Measurements from ENCODE around the gene EIF4EBP2. TPM values are rescaled to one million over a fixed set of nuclear protein-coding genes. Genes with fewer than 3 reads are reported as not detected.
A peak's percentile ranks its signal among the peaks of the same experiment; 100 is the strongest.

EIF4EBP2 gene
- total and polyA plus RNA-seq, 2 experiments from 2014 or later, result 18.2 to 34.8 TPM

- no peaks in the 10 kb centered on the region for H3K79me2 ChIP-seq (ENCODE audit: insufficient read depth)
- in situ Hi-C loops (cut with MboI), result no loop called here
- H3K4me1 ChIP-seq (ENCODE audit: insufficient read depth), result peaks cover 23% of the 10 kb centered on the region
- no peak overlapping the region for H3K9ac ChIP-seq
- no peaks in the 10 kb centered on the region for H3K9me3 ChIP-seq (ENCODE audit: low read depth)
- 93 to 98% methylated on average over 7 of the region's 7 CpGs for WGBS, 2 experiments (ENCODE audit: low coverage in 1 of 2, low lambda C conversion rate in 2 of 2, missing lambda C conversion rate in 2 of 2)
- H3K9me2 ChIP-seq (ENCODE audit: insufficient read depth), result no peaks in the 10 kb centered on the region
- no peak overlapping the region for H3K4me3 ChIP-seq
- H3K36me3 ChIP-seq (ENCODE audit: low read depth), result no peaks in the 10 kb centered on the region
- H3F3A ChIP-seq (ENCODE audit: insufficient read depth), result peaks cover 14% of the 10 kb centered on the region
- H3K27me3 ChIP-seq (replicated peaks; ENCODE audit: insufficient read depth), result no peaks in the 10 kb centered on the region
- no peak overlapping the region for H3K4me2 ChIP-seq (ENCODE audit: unreplicated experiment)
- DNase-seq, result no peak
- TF ChIP-seq EZH2 (IDR thresholded peaks at IDR 0.05; ENCODE audit: insufficient read depth, poor library complexity, severe bottlenecking) (no peak), EZH2phosphoT487 (IDR thresholded peaks at IDR 0.05; ENCODE audit: insufficient read depth, low read depth) (no peak)
- H3K27ac ChIP-seq, result no peak overlapping the region
- no peak overlapping the region for H2AFZ ChIP-seq
- no peaks in the 10 kb centered on the region for H4K20me1 ChIP-seq (ENCODE audit: insufficient read depth)
These were observed 23.4 kb upstream of the EIF4EBP2 start for GRCh38 chr10:70380350-70381135.

- no peaks in the 10 kb centered on the region for H3K9me2 ChIP-seq (ENCODE audit: insufficient read depth)
- H3K27me3 ChIP-seq (replicated peaks; ENCODE audit: insufficient read depth), result no peaks in the 10 kb centered on the region
- H3K4me1 ChIP-seq (ENCODE audit: insufficient read depth), result peaks cover 17% of the 10 kb centered on the region
- H3K36me3 ChIP-seq (ENCODE audit: low read depth), result no peaks in the 10 kb centered on the region
- no peaks in the 10 kb centered on the region for H3K9me3 ChIP-seq (ENCODE audit: low read depth)
- DNase-seq, result peak; percentile 67
- H3K27ac ChIP-seq, result no peak overlapping the region
- H3K4me3 ChIP-seq, result peak overlapping the region; percentile 72
- in situ Hi-C loops (cut with MboI), result no loop called here
- no peaks in the 10 kb centered on the region for H3K79me2 ChIP-seq (ENCODE audit: insufficient read depth)
- WGBS, 2 experiments (ENCODE audit: low coverage in 1 of 2, low lambda C conversion rate in 2 of 2, missing lambda C conversion rate in 2 of 2), result 2% methylated on average over 60 to 61 of the region's 61 CpGs
- peak overlapping the region; percentile 54 for H3K9ac ChIP-seq
- peaks cover 14% of the 10 kb centered on the region for H3F3A ChIP-seq (ENCODE audit: insufficient read depth)
- peak overlapping the region; percentile 85 for H3K4me2 ChIP-seq (ENCODE audit: unreplicated experiment)
- H4K20me1 ChIP-seq (ENCODE audit: insufficient read depth), result no peaks in the 10 kb centered on the region
- H2AFZ ChIP-seq, result peak overlapping the region; percentile 76
- no peak for TF ChIP-seq EZH2phosphoT487 (IDR thresholded peaks at IDR 0.05; ENCODE audit: insufficient read depth, low read depth)
- TF ChIP-seq EZH2 (IDR thresholded peaks at IDR 0.05; ENCODE audit: insufficient read depth, poor library complexity, severe bottlenecking), result no peak
These were observed 22.2 kb upstream of the EIF4EBP2 start for GRCh38 chr10:70381471-70382421.

GRCh38 chr10:70391654-70392053 lies 12.3 kb upstream of the EIF4EBP2 start:
- Histone ChIP-seq H3K27ac (no peak overlapping the region), H3K9ac (no peak overlapping the region), H3K9me2 (ENCODE audit: insufficient read depth) (no peaks in the 10 kb centered on the region), H3K4me3 (no peak overlapping the region), H2AFZ (no peak overlapping the region), H3K4me1 (ENCODE audit: insufficient read depth) (0 out of 2 replicates have a peak, but pooled peaks cover 5% of the 10 kb centered on the region), H4K20me1 (ENCODE audit: insufficient read depth) (no peaks in the 10 kb centered on the region), H3K36me3 (ENCODE audit: low read depth) (no peaks in the 10 kb centered on the region), H3K4me2 (ENCODE audit: unreplicated experiment) (no peak overlapping the region), H3K79me2 (ENCODE audit: insufficient read depth) (no peaks in the 10 kb centered on the region), H3K27me3 (replicated peaks; ENCODE audit: insufficient read depth) (peaks cover 10% of the 10 kb centered on the region; the same call in 1 of the 2 replicates), H3K9me3 (ENCODE audit: low read depth) (no peaks in the 10 kb centered on the region), H3F3A (ENCODE audit: insufficient read depth) (no peaks in the 10 kb centered on the region)
- in situ Hi-C loops (cut with MboI), result no loop called here
- TF ChIP-seq EZH2 (IDR thresholded peaks at IDR 0.05; ENCODE audit: insufficient read depth, poor library complexity, severe bottlenecking), result no peak
- no peak for TF ChIP-seq EZH2phosphoT487 (IDR thresholded peaks at IDR 0.05; ENCODE audit: insufficient read depth, low read depth)
- DNase-seq, result no peak
- WGBS, 2 experiments (ENCODE audit: low coverage in 1 of 2, low lambda C conversion rate in 2 of 2, missing lambda C conversion rate in 2 of 2), result 40 to 44% methylated on average over 4 of the region's 4 CpGs

- Histone ChIP-seq H3K27me3 (replicated peaks; ENCODE audit: insufficient read depth) (no peaks in the 10 kb centered on the region), H3K4me2 (ENCODE audit: unreplicated experiment) (no peak overlapping the region), H3K79me2 (ENCODE audit: insufficient read depth) (no peaks in the 10 kb centered on the region), H3K36me3 (ENCODE audit: low read depth) (no peaks in the 10 kb centered on the region), H3F3A (ENCODE audit: insufficient read depth) (no peaks in the 10 kb centered on the region), H3K27ac (no peak overlapping the region), H3K4me1 (ENCODE audit: insufficient read depth) (no peaks in the 10 kb centered on the region), H2AFZ (no peak overlapping the region), H3K9ac (no peak overlapping the region), H3K9me3 (ENCODE audit: low read depth) (no peaks in the 10 kb centered on the region), H3K4me3 (no peak overlapping the region), H3K9me2 (ENCODE audit: insufficient read depth) (no peaks in the 10 kb centered on the region), H4K20me1 (ENCODE audit: insufficient read depth) (no peaks in the 10 kb centered on the region)
- 10 to 29% methylated on average over 1 of the region's 1 CpG for WGBS, 2 experiments (ENCODE audit: low coverage in 1 of 2, low lambda C conversion rate in 2 of 2, missing lambda C conversion rate in 2 of 2)
- no peak for DNase-seq
- in situ Hi-C loops (cut with MboI), result no loop called here
- TF ChIP-seq EZH2 (IDR thresholded peaks at IDR 0.05; ENCODE audit: insufficient read depth, poor library complexity, severe bottlenecking), result no peak
- TF ChIP-seq EZH2phosphoT487 (IDR thresholded peaks at IDR 0.05; ENCODE audit: insufficient read depth, low read depth), result no peak
These were observed 7.8 kb upstream of the EIF4EBP2 start for GRCh38 chr10:70396140-70396539.

Data from GM23248 (cell line).